Endothelial cell of umbilical vein (primary cell): ENCODE results near the gene ICAM1. TPM values are rescaled to one million over a fixed set of nuclear protein-coding genes. Genes with fewer than 3 reads are reported as not detected.
A peak's percentile ranks its signal among the peaks of the same experiment; 100 is the strongest.

ENCODE experiments used
- BruUV-seq: library from RNA; stranded (reverse); fragments of 400-500 nt; replicated peaks from 2 replicates; lab custom pipeline; 2021; lab: Mats Ljungman, UMichigan
- CTCF ChIA-PET: fragments of 300-600, 350-600 bp; sonication (Branson Sonifier 250); formaldehyde crosslinking; loops from one replicate; lab custom pipeline; 2021; ENCODE audit warnings: antibody characterized with exemption, inconsistent platforms; lab: Charles Lee
- POLR2A ChIA-PET: fragments of 300-600, 350-600 bp; sonication (Branson Sonifier 250); formaldehyde crosslinking; loops from one replicate; lab custom pipeline; 2021; ENCODE audit warnings: antibody characterized with exemption, inconsistent platforms; lab: Charles Lee
- DNase-seq: peaks from one replicate; pipeline ENCODE4 v3.0.0-alpha.2; 2011; ENCODE audit warnings: low read depth, low spot score
- FAIRE-seq: peaks from 2 replicates; lab custom pipeline; 2011; peaks lifted over from hg19 to GRCh38; lab: Jason Lieb, UNC
- H2AFZ ChIP-seq: 2 replicates; pipeline ENCODE4 v1.6.0; 2012; ENCODE audit warnings: low read depth, low read length, control low read depth, inconsistent platforms
- H3K27ac ChIP-seq: 2 replicates; pipeline ENCODE4 v1.5.1; 2011; ENCODE audit warnings: low read depth, mild to moderate bottlenecking, control low read depth, low read length, moderate library complexity; ENCODE audit not compliant: insufficient read depth
- H3K27me3 ChIP-seq, 2 experiments: 2 replicates each; pipeline versions ENCODE4 v1.6.0 to v1.6.1; 2011; ENCODE audit warnings: low read length in 2 of 2, mixed read lengths in 1 of 2; ENCODE audit not compliant: control insufficient read depth in 2 of 2, insufficient read depth in 2 of 2
- H3K36me3 ChIP-seq, 2 experiments: 2 replicates in 1 of 2; 3 replicates in 1 of 2; pipeline ENCODE4 v1.5.1; 2011; ENCODE audit warnings: low read length in 2 of 2, mild to moderate bottlenecking in 1 of 2, moderate library complexity in 1 of 2; ENCODE audit not compliant: control insufficient read depth in 2 of 2, insufficient read depth in 2 of 2; ENCODE audit errors: extremely low read depth in 1 of 2
- H3K4me1 ChIP-seq: 3 replicates; pipeline ENCODE4 v1.5.1; 2011; ENCODE audit warnings: mild to moderate bottlenecking, low read length; ENCODE audit not compliant: control insufficient read depth, insufficient read depth; ENCODE audit errors: extremely low read depth
- H3K4me2 ChIP-seq: 2 replicates; pipeline ENCODE4 v1.6.1; 2011; ENCODE audit warnings: low read length, control low read depth, mixed read lengths; ENCODE audit not compliant: insufficient read depth
- H3K4me3 ChIP-seq, 3 experiments: fragments of 200-600 bp in 1 of 3; sonication (generic), shearing (Covaris generic) in 1 of 3; replicated peaks in 1 of 3; 2 replicates each; pipeline ENCODE4 v1.5.1; 2011 to 2016; ENCODE audit warnings: control low read depth in 3 of 3, low read length in 3 of 3, mild to moderate bottlenecking in 2 of 3, inconsistent platforms in 1 of 3, low read depth in 1 of 3, moderate library complexity in 1 of 3; ENCODE audit not compliant: insufficient read depth in 1 of 3
- H3K79me2 ChIP-seq: 2 replicates; pipeline ENCODE4 v1.6.0; 2012; ENCODE audit warnings: low read length, inconsistent platforms; ENCODE audit not compliant: control insufficient read depth, insufficient read depth
- H3K9ac ChIP-seq: replicated peaks from 2 replicates; pipeline ENCODE3; 2011; ENCODE audit warnings: low read length, control low read depth; ENCODE audit not compliant: insufficient read depth; ENCODE audit errors: extremely low read depth
- H3K9me1 ChIP-seq: replicated peaks from 3 replicates; pipeline ENCODE4 v1.6.0; 2011; ENCODE audit warnings: mild to moderate bottlenecking, low read length; ENCODE audit not compliant: control insufficient read depth, insufficient read depth; ENCODE audit errors: extremely low read depth
- H3K9me3 ChIP-seq: replicated peaks from 2 replicates; pipeline ENCODE4 v1.5.1; 2012; ENCODE audit warnings: low read length, inconsistent platforms; ENCODE audit not compliant: control insufficient read depth, insufficient read depth
- H4K20me1 ChIP-seq: replicated peaks from 2 replicates; pipeline ENCODE3; 2011; ENCODE audit warnings: mild to moderate bottlenecking, low read length; ENCODE audit not compliant: control insufficient read depth, insufficient read depth; ENCODE audit errors: extremely low read depth
- CTCF ChIP-seq, 2 donors: IDR thresholded peaks; 1 replicate in 1 of 2; 2 replicates in 1 of 2; pipeline ENCODE4 v1.5.1; 2011; ENCODE audit warnings: low read length in 2 of 2, mild to moderate bottlenecking in 2 of 2, moderate library complexity in 2 of 2, control low read depth in 1 of 2, inconsistent platforms in 1 of 2, low read depth in 1 of 2; ENCODE audit not compliant: insufficient read depth in 1 of 2; ENCODE audit errors: extremely low read depth in 1 of 2
- JUN ChIP-seq: IDR thresholded peaks from 2 replicates; pipeline ENCODE4 v1.6.1; 2011; ENCODE audit warnings: borderline replicate concordance, low read depth; ENCODE audit not compliant: insufficient read length, insufficient read depth
- MAX ChIP-seq: IDR thresholded peaks from 2 replicates; pipeline ENCODE4 v1.6.1; 2011; ENCODE audit not compliant: insufficient read depth, insufficient read length
- POLR2A ChIP-seq: IDR thresholded peaks from 2 replicates; pipeline ENCODE4 v1.6.1; 2012; ENCODE audit warnings: low read depth, mild to moderate bottlenecking, control low read depth, low read length
- POLR2AphosphoS5 ChIP-seq: IDR thresholded peaks from 2 replicates; pipeline ENCODE4 v1.6.1; 2012; ENCODE audit warnings: low read depth, mild to moderate bottlenecking, control low read depth, low read length, moderate library complexity; ENCODE audit not compliant: insufficient read depth
- dilution Hi-C: fragments of 300-500 bp; cut with MboI; formaldehyde crosslinking; loops from one replicate; pipeline ENCODE4 v1.15.0; 2019; ENCODE audit warnings: low sequenced_read_pairs; ENCODE audit not compliant: extremely low pct_ligation_motif_present
- intact Hi-C: fragments of 100-400 bp; cut with micrococcal nuclease; formaldehyde crosslinking; loops from one replicate; pipeline ENCODE4 v1.10.0; 2022
- polyA plus RNA-seq, 4 experiments: library from polyadenylated mRNA; depleted of rRNA in 3 of 4; stranded (reverse) in 3 of 4; unstranded in 1 of 4; fragments of >200 nt; gene quantifications; 2 replicates each; pipeline versions ENCODE4 v1.2.1 to v1.2.3, GENCODE V29; 2011 to 2012; ENCODE audit warnings: missing spikeins in 1 of 4
- total RNA-seq: library from RNA; stranded (reverse); gene quantifications from 2 replicates; pipeline ENCODE4 v1.2.3, GENCODE V29; 2021

The ICAM1 gene
- total and polyA plus RNA-seq, 2 donors (not counting 3 experiments of a cell fraction or from before 2014, with no cell fraction given), result 20.5 to 30.4 TPM

GRCh38 chr19:10266706-10267105, 4.2 kb upstream of the ICAM1 start:
- Histone ChIP-seq H3K9me1 (no peaks in the 10 kb centered on the region), H3K4me3 (no peak overlapping the region), H3K4me2 (no peak overlapping the region), H3K27ac (no peak overlapping the region), H3K9me3 (no peaks in the 10 kb centered on the region), H3K9ac (no peak overlapping the region), H3K79me2 (no peaks in the 10 kb centered on the region), H3K27me3 (no peaks in the 10 kb centered on the region), H2AFZ (no peak overlapping the region), H3K36me3 (no peaks in the 10 kb centered on the region), H4K20me1 (no peaks in the 10 kb centered on the region), H3K4me1 (peaks cover 34% of the 10 kb centered on the region)
- dilution Hi-C loops (no loop called here), intact Hi-C loops (no loop called here)
- TF ChIP-seq CTCF (IDR thresholded peaks at IDR 0.05; ENCODE audit: extremely low read depth in 1 of 2, insufficient read depth in 1 of 2, low read depth in 1 of 2, low read length in 2 of 2) (no peak), POLR2A (no peak), JUN (no peak)
- ChIA-PET POLR2A (interaction anchor here (0.7 kb wide), 1 partner anchor 74 kb away, joined by 4 read pairs; no protein-coding TSS in a partner anchor), CTCF (interaction anchor here (0.8 to 9.0 kb wide), 5 partner anchors 8 to 137 kb away, joined by 3 to 411 read pairs (median 4); partner anchors contain the start of gene TYK2)
- no TSS peak for BruUV-seq
- FAIRE-seq (no peak), DNase-seq (no peak)

GRCh38 chr19:10268071-10268470, 2.8 kb upstream of the ICAM1 start:
- dilution Hi-C loops, result no loop called here
- Histone ChIP-seq H4K20me1 (no peaks in the 10 kb centered on the region), H3K79me2 (no peaks in the 10 kb centered on the region), H3K36me3 (no peaks in the 10 kb centered on the region), H3K9me1 (no peaks in the 10 kb centered on the region), H3K4me1 (peaks cover 36% of the 10 kb centered on the region), H2AFZ (peak overlapping the region; percentile 67), H3K27me3 (no peaks in the 10 kb centered on the region), H3K4me3 (no peak overlapping the region), H3K27ac (peak overlapping the region; percentile 55), H3K9ac (peak overlapping the region; percentile 19), H3K9me3 (no peaks in the 10 kb centered on the region), H3K4me2 (peak overlapping the region; percentile 15)
- ChIA-PET CTCF (interaction anchor here (0.6 to 9.0 kb wide), 4 partner anchors 10 to 216 kb away, joined by 4 to 411 read pairs (median 66); no protein-coding TSS in a partner anchor), POLR2A (interaction anchor here (0.5 kb wide), 1 partner anchor 280 kb away, joined by 8 read pairs; no protein-coding TSS in a partner anchor)
- DNase-seq (peak; percentile 37), FAIRE-seq (peak; percentile 81)
- no peak for TF ChIP-seq MAX
- peak; percentile 20 for TF ChIP-seq POLR2AphosphoS5
- intact Hi-C loops, result loop anchor here (1.0 to 2.0 kb wide), 2 partner anchors 9 to 113 kb away; partner anchors contain the start of gene TYK2
- BruUV-seq, result no TSS peak
